GM21737 (cell line): Measurements from ENCODE around the gene PIANP.
A peak's percentile ranks its signal among the peaks of the same experiment; 100 is the strongest.
"Not testable (repeated sequence)": the region's sequence is repeated elsewhere in the genome, so short reads cannot be mapped to it uniquely, and the experiment has no call there.

Source experiments
- ATAC-seq: cut with Tn5 transposase; IDR thresholded peaks from one replicate; pipeline ENCODE4 v1.9.1; 2021; ENCODE audit warnings: mild to moderate bottlenecking, moderate library complexity; ENCODE audit not compliant: unreplicated experiment

Gene PIANP, protein sequence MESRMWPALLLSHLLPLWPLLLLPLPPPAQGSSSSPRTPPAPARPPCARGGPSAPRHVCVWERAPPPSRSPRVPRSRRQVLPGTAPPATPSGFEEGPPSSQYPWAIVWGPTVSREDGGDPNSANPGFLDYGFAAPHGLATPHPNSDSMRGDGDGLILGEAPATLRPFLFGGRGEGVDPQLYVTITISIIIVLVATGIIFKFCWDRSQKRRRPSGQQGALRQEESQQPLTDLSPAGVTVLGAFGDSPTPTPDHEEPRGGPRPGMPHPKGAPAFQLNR

DNA sequence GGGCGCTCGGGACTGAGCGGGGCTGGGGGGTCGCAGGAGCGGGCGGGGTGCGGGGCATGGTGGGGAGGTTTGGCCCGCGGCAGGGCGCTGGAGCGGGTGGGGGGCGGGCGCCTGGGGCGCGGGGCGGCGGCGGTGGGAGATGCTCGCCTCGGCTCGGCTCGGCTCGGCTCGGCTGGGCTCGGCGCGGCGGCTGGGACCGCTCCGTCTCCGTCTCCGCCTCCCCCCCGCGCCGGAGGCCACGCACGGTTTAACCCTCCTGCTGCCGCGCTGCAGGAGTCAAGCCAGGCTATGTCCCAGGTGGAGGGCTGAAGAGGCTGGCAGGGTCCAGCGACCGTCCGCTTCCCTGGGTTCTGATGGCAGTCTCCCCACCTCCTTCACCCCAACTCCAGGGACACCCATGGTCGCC, at the start of gene PIANP:
Gene PIANP, minus strand, starts transcription at position 170 of the 406 bp plus-strand sequence. CDS start 2,754 bp downstream, outside the sequence.
- no peak for ATAC-seq

DNA sequence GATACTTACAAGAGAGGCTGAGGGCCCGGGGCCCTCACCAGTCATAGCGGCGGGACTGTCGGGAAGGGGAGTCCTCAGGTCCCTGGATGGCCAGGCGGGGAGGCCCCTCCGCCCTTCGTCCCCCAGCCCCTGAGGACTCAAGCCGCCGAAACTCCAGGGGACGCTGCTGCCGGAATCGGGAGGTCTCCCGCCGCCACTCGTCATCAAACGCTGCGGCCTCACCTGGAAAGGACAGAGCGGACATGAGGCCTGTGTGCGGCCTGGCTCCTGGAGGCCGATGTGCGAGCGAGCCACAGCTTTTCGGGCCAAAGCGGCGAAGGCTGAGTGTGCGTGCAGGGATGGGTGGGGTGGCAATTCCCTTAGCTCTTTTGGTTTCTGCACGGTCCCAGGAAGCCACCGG, 48.1 kb upstream of the PIANP start:
- ATAC-seq: no peak

DNA sequence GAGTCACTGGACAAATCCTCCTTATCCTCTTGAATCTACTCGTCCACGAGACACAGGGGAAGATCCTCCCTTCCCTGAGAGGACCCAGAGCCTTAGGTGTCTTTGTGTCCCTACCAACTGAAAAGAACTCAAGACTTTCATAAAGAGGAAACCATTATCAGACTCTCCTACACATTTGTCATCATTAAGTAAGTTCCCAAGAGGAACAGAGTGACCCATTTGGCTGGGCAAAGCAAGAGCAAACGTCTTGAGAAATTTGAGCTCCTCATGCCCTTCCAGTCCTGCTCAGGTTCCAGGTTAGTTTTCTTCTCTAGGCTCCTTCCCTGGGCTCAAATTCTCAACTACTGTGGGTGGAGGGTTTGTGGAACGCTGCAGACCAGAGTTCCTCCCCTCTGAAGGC, 46.6 kb upstream of the PIANP start:
- no peak for ATAC-seq

DNA sequence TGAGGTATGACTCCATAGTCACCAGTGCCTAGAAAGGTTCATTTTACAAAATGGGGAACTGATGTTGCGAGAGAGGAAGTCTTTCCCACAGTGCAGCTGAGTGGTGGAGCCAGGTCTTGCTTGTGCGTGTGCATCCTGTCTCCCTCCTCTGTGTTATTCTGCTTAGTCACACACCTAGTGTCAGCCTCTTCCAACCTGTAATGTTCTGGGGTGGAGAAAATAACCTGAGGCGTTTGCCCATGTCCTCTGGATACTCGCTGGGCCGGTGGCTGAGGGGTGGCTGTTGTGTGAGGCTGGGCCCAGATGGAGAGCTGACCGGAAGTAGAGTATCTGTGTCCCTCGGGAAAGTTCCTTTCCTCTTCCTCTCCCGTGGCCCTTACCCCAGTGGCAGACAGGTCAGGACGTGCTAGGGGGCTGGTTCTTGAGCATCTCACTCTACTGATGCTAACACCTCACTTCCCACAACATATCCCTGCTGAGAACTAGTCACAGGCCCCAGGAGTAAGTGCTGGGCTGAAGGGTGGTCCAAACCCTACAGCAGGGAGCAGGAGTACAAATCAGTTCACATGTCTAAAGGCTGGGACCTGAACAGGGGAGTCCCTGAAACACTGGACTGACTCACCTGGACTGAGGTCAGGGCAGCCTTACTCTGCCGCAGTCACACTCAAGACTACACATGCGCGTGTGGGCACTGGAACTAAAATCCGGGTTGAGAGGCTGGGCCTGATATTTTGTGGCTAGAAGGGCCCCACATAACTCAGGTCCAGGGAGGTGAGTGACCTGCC, 45.3 kb upstream of the PIANP start:
- ATAC-seq: peak; percentile 51

DNA sequence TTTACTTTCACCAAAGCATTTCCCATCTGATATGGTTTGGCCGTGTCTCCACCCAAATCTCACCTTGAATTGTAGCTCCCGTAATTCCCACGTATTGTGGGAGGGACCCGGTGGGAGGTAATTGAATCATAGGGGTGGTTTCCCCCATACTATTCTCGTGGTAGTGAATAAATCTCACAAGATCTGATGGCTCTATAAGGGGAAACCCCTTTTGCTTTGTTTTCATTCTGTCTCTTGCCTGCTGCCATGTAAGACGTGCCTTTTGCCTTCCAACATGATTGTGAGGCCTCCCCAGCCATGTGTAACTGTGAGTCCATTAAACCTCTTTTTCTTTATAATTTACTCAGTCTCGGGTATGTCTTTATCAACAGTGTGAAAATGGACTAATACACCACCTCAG, 42.7 kb upstream of the PIANP start:
- ATAC-seq: not testable (repeated sequence)

DNA sequence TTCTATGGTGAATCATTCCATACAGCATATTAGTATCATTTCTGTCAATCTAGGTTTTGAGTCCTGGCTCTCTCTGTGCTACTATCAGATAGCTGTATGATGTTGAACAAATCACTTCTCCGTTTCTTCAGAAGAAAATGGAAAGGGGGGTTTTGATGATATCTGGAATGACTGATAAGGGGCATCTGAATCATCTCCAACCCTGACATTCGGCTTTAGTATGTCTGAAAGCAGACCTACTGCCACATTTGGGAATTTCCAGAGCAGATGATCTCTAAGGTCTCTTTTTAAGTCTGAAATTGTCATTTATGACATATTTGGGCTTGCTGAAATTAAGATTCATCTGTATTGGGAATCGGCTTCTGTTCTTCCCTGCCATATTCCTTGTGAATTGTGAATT, 42.2 kb upstream of the PIANP start:
- ATAC-seq: no peak

DNA sequence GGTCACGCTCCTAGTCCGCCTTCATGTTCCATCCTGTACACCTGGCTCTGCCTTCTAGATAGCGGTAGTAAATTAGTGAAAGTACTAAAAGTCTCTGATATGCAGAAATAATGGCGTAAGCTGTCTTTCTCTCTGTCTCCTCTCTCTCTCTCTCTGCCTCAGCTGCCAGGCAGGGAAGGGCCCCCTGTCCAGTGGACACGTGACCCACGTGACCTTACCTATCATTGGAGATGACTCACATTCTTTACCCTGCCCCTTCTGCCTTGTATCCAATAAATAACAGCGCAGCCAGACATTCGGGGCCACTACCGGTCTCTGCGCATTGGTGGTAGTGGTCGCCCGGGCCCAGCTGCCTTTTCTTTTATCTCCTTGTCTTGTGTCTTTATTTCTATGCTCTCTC, 41.5 kb upstream of the PIANP start:
- not testable (repeated sequence) for ATAC-seq

DNA sequence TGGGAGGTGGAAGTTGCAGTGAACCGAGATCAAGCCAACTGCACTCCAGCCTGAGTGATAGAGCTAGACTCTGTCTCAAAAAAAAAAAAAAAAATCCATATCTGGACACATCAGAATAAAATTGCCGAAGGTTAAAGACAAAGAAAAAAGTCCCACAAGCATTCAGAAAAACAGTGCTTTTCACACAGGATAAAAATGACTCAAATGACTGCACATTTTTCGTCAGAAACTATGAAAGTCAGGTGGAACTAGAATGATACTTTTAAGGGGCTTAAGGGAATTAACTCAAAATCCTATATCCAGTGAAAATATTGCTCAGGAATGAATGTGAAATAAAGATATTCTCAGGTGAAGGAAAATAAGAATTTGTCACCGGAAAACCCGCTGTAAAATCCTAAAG, 36.1 kb upstream of the PIANP start:
- ATAC-seq: no peak

DNA sequence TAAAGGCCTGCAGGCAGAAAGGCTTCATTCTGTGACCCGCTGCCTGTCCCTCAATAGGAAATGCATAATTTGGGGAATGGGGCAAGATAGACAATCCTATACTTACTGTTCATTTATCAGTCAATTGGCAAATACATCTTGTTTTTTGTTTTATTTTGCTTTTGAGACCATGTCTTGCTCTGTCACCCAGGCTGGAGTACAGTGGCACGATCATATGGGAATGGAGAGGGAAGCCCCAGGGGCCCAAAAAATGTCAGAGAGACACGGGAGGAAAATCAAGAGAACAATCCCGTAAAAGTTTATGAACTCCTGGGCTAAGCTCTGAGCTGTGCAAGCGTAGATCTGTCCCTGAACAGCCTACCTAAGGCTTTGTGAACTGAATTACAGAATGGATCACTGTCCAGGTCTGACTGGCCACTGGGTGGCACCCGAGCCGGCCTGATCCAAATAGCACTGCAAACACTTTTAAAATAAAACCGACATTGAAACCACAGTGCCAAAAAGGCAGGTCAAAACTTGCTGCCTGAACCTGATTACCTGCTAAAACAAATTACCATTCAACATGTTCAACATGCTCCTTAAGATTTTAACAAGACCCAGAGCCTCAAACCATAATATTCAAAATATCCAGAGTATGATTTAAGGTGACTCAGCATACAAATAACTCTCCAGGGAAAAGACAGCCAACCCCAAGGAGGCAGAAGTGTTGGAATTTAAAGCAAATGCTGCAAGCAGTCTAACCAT, 35.0 kb upstream of the PIANP start:
- no peak for ATAC-seq

DNA sequence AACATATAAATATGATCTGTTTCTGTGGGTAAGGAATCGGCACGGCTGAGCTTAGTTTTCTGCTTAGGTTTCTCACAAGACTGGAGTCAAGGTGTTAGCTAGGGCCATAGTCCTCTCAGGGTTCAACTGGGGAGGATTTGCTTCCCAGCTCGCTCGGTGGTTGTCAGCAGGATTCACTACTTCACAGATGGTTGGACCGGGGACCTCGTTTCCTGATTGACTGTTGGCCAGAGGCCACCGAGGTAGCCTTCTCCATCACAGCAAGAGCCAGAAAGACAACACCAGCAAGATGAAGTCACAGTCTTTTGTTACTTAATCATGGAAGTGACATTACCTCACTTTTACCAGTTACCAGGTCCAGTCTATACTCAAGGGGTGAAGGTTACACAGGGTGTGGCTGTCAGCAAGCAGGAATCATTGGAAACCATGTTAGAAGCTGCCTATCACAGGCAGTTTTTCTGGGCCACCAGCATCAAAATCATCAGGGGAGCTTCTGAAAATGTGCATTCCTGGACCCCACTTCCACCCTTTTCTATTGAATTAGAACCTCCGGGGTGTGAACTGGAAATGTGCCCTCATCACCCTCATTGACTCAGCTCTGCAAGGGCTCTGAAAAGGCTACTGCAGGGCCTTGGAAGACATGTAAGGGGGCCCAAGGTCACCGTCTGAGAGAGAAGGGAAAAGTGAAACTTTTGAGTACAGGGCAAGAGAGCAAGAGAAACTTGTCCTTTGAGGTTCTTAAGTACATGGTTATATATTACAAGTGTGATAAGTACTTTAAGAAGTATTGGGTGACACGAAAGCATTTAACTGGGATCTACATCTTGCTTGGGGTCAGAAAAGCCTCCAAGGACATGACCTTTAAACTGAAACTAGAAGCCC, 34.1 kb upstream of the PIANP start:
- no peak for ATAC-seq

DNA sequence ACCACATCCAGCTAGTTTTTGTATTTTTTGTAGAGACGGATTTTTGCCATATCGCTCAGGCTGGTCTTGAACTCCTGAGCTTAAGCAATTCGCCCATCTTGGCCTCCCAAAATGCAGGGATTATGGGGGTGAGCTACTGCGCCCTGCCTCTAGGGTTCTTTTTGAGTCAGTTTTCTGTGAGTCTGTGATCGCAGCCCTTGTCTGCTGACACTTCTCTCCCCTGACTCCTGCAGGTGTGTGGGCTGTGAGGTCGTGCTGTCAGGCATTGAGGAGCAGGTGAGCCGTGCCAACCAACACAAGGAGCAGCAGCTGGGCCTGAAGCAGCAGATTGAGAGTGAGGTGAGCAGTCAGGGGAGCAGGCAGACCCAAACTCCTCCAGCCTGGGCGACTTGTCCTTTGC, 29.6 kb upstream of the PIANP start:
- ATAC-seq: no peak

DNA sequence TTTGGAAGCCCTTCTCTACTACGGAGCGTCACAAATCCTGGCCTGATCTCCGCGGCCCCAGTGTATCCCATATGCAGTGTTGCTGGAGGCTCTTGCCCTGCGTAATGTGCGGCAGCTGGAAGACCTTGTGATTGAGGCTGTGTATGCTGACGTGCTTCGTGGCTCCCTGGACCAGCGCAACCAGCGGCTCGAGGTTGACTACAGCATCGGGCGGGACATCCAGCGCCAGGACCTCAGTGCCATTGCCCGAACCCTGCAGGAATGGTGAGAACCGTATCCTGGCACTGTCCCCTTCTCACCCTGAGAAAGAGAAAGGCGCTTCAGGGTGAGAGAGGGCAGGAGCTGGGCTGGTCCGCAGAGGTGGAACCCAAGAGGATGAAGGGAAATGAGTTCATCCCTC, 28.6 kb upstream of the PIANP start:
- no peak for ATAC-seq

DNA sequence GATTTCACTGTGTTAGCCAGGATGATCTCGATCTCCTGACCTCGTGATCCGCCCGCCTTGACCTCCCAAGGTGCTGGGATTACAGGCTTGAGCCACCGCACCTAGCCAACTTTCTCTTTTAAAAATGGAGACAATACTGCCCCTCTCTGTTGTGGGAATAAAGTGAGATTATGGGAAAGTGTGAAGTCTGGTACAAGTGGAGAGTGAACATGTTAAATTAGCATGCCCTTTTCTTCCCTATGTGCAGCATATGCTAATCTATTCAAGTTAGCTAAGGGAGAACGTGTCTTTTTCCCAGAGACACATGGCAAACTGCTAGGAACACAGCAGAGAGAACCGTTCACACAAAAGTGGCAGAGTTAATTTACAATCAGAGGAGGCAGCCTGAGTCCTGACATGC, 24.7 kb upstream of the PIANP start:
- ATAC-seq: no peak

DNA sequence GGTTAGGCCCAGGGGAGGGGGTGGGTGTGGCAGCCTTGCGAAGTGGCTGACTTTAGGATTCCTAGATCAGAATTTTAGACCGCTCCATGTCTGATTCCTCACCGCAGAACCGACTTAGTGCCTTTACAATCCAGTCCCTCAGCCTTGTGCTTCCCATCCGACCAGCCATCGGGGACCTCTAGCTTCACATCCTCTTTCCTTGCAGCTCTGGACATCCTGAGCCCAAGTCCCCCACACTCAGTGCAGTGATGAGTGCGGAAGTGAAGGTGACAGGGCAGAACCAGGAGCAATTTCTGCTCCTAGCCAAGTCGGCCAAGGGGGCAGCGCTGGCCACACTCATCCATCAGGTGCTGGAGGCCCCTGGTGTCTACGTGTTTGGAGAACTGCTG, 23.8 kb upstream of the PIANP start:
- peak; percentile 28 for ATAC-seq

DNA sequence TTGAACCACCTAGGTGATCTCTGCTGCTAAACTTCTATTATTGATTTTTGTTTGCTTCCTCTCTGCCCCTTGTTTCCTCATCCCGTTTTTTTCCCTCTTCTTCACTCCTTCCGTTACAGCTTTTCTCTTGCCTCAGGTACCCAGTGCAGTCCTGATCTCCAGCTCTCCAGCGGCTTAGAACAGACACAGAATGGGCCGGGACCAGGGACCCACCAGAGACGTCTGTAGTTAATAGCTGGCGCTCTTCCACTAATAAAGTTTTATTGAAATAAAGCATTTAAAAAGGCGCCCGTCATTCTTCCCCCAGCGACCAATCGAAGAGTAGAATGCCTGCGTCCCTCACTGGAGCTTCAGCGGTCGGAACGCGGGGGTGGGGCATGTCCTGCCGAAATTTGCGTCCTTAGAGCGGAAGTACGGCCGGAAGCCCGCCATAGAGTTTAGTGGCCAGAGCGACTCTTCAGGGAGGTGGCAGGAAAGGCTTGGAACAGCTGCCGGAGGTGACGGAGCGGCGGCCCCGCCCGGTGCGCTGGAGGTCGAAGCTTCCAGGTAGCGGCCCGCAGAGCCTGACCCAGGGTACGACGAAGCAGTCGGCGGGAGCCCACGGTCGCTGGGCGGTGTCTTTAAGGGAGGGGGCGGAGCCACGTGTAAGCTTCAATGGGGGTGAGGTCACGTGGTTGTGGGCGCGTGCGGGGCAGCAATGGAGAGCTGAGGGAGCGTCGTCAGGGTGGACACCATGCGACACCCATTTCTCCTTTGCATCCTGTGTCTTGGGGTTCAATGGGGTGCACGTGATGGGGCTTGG, 23.2 kb upstream of the PIANP start, which contains the start of gene COPS7A:
Gene COPS7A, plus strand, starts transcription at position 440 of the 802 bp plus-strand sequence. CDS start 611 bp downstream, outside the sequence.
- peak; percentile 94 for ATAC-seq

DNA sequence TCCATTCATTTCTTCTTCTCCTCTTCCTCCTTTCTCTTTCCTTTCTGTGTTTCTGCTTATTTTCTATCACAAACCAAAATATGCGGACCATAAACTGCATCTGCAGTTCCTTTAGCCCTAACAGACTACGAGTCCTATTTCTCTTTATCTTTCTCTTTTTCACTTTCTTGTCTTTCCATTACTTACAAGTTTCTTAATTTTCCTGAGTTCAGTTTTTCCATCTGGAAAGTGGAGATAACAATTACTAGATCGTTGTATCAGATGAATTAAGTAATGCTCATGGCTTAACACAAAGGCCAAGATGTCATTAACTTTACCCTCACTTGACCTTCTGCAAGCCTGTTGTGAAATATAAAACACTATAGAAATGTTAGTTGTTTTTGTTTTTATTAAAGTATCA, 22.2 kb upstream of the PIANP start:
- no peak for ATAC-seq

DNA sequence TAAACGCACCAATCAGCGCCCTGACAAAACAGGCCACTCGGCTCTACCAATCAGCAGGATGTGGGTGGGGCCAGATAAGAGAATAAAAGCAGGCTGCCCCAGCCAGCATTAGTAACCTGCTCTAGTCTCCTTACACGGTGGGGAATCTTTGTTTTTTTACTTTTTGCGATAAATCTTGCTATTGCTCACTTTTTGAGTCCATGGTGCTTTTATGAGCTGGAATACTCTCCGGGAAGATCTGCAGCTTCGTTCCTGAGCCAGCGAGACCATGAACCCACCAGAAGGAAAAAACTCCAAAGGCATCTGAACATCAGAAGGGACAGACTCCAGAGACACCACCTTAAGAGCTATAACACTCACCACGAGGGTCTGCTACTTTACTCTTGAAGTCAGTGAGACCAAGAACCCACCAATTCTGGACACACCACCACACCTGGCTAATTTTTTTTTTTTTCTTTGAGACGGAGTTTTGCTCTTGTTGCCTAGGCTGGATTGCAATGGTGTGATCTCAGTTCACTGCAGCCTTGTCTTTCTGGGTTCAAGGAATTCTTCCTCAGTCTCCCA, 16.3 kb upstream of the PIANP start:
- ATAC-seq: no peak

DNA sequence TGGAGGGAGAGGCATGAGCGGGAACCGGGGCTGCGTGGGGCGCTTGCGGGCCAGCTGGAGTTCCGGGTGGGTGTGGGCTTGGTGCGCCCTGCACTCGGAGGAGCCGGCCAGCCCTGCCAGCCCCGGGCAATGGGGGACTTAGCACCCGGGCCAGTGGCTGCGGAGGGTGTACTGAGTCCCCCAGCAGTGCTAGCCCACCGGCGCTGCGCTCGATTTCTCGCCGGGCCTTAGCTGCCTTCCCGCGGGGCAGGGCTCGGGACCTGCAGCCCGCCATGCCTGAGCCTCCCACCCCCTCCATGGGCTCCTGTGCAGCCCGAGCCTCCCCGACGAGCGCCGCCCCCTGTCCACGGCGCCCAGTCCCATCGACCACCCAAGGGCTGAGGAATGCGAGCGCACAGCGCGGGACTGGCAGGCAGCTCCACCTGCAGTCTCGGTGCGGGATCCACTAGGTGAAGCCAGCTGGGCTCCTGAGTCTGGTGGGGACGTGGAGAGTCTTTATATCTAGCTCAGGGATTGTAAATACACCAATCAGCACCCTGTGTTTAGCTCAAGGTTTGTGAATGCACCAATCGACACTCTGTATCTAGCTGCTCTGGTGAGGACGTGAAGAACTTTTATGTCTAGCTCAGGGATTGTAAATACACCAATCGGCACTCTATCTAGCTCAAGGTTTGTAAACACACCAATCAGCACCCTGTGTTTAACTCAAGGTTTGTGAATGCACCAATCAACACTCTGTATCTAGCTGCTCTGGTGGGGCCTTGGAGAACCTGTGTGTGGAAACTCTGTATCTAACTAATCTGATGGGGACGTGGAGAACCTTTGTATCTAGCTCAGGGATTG, 15.6 kb upstream of the PIANP start:
- ATAC-seq: not testable (repeated sequence)

DNA sequence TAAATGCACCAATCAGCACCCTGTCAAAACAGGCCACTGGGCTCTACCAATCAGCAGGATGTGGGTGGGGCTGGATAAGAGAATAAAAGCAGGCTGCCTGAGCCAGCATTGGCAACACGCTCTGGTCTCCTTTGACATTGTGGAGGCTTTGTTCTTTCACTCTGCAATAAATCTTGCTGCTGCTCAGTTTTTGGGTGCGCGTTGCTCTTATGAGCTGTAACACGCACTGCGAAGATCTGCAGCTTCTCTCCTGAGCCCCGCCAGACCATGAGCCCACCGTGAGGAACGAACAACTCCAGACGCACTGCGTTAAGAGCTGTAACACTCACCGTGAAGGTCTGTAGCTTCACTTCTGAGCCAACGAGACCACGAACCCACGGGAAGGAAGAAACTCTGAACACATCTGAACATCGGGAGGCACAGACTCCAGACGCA, 8.4 kb upstream of the PIANP start:
- no peak for ATAC-seq
